Esophagus muscularis mucosa (tissue), 4 donors: ENCODE data around the gene SH3BP1. TPM values are rescaled to one million over a fixed set of nuclear protein-coding genes. Genes with fewer than 3 reads are reported as not detected.
"Not testable (repeated sequence)": the region's sequence is repeated elsewhere in the genome, so short reads cannot be mapped to it uniquely, and the experiment has no call there.

Experiments used
- DNase-seq: peaks from one replicate; pipeline ENCODE4 v3.0.0-alpha.2; 2017; ENCODE audit errors: extremely low spot score
- H3K27ac ChIP-seq, 4 donors: fragments of 200-600 bp; sonication (generic); replicated peaks in 1 of 4; 1 replicate in 3 of 4; 2 replicates in 1 of 4; pipeline ENCODE4 v1.5.1; 2016 to 2019; ENCODE audit warnings: mild to moderate bottlenecking in 1 of 4
- H3K27me3 ChIP-seq, 4 donors: fragments of 200-600 bp; sonication (generic); one replicate each; pipeline versions ENCODE4 v1.5.1 to v1.6.0; 2016 to 2019
- H3K36me3 ChIP-seq, 4 donors: fragments of 200-600 bp; sonication (generic); one replicate each; pipeline ENCODE4 v1.5.1; 2016 to 2019
- H3K4me1 ChIP-seq, 4 donors: fragments of 200-600 bp; sonication (generic); one replicate each; pipeline ENCODE4 v1.5.1; 2016 to 2019
- H3K4me3 ChIP-seq, 4 donors: fragments of 200-600 bp; sonication (generic); 1 replicate in 2 of 4; 2 replicates in 2 of 4; pipeline ENCODE4 v1.5.1; 2016 to 2019; ENCODE audit warnings: mild to moderate bottlenecking in 4 of 4, moderate library complexity in 1 of 4
- H3K9me3 ChIP-seq, 4 donors: fragments of 200-600 bp; sonication (generic); 1 replicate in 3 of 4; 2 replicates in 1 of 4; pipeline ENCODE4 v1.5.1; 2016 to 2019
- CTCF ChIP-seq, 3 experiments: fragments of 200-600 bp in 2 of 3; fragments of 450-650 bp in 1 of 3; sonication (generic) in 2 of 3; IDR thresholded peaks; one replicate each; pipeline ENCODE4 v1.5.1; 2017 to 2019; ENCODE audit warnings: antibody characterized with exemption in 3 of 3, mild to moderate bottlenecking in 2 of 3, moderate library complexity in 1 of 3
- EP300 ChIP-seq: sonication (generic); formaldehyde crosslinking; IDR thresholded peaks from one replicate; pipeline ENCODE4 v1.6.1; 2017; ENCODE audit warnings: antibody characterized with exemption
- POLR2A ChIP-seq: fragments of 450-650 bp; IDR thresholded peaks from one replicate; pipeline ENCODE4 v1.6.1; 2017; ENCODE audit warnings: antibody characterized with exemption, moderate library complexity, mild to moderate bottlenecking, low read depth
- POLR2AphosphoS5 ChIP-seq, 2 donors: sonication (generic); formaldehyde crosslinking; IDR thresholded peaks; one replicate each; pipeline ENCODE4 v1.6.1; 2017; ENCODE audit warnings: antibody characterized with exemption in 2 of 2
- WGBS: methylation state at CpG from one replicate; pipeline ENCODE4 v1.1.5; 2018; 5-methylcytosine and 5-hydroxymethylcytosine counted together
- intact Hi-C: fragments of 100-400 bp; cut with DNase I; formaldehyde crosslinking; loops from one replicate; pipeline ENCODE4 v1.15.1; 2023
- total RNA-seq, 4 donors: library from RNA; depleted of rRNA; stranded (reverse); fragments of >200 nt; gene quantifications; one replicate each; pipeline versions ENCODE4 v1.1.0 to v1.2.1, GENCODE V29; 2016

SH3BP1 gene
- total RNA-seq, 4 donors from 2014 or later, result 1.5 to 7.5 (median 4.3) TPM

GRCh38 chr22:37650463-37651136 lies 11.1 kb downstream of the SH3BP1 start:
- H3K36me3 ChIP-seq, result peaks cover 0 to 23% (median 14%) of the 10 kb centered on the region in 4 donors
- TF ChIP-seq POLR2A (no peak), EP300 (no peak), CTCF (IDR thresholded peaks at IDR 0.05) (no peak), POLR2AphosphoS5 (IDR thresholded peaks at IDR 0.05) (no peak)
- no peaks in the 10 kb centered on the region for H3K9me3 ChIP-seq
- H3K4me1 ChIP-seq, result no peaks in the 10 kb centered on the region
- H3K27me3 ChIP-seq, result no peaks in the 10 kb centered on the region
- intact Hi-C loops, result no loop called here
- WGBS, result 98% methylated on average over 15 of the region's 17 CpGs
- H3K4me3 ChIP-seq, result no peak overlapping the region
- H3K27ac ChIP-seq, result no peak overlapping the region
- DNase-seq, result no peak

GRCh38 chr22:37654563-37655251 lies 15.2 kb downstream of the SH3BP1 start:
- no peaks in the 10 kb centered on the region for H3K9me3 ChIP-seq
- H3K36me3 ChIP-seq, result peaks cover 0 to 23% (median 14%) of the 10 kb centered on the region in 4 donors
- DNase-seq, result no peak
- no peak for TF ChIP-seq EP300
- TF ChIP-seq POLR2AphosphoS5 (IDR thresholded peaks at IDR 0.05), result no peak
- TF ChIP-seq POLR2A, result no peak
- TF ChIP-seq CTCF (IDR thresholded peaks at IDR 0.05), result no peak
- 83% methylated on average over 14 of the region's 14 CpGs for WGBS
- intact Hi-C loops, result no loop called here
- H3K4me1 ChIP-seq, result peaks cover 14 to 18% (median 15%) of the 10 kb centered on the region in 4 donors
- H3K27ac ChIP-seq, result no peak overlapping the region
- H3K4me3 ChIP-seq, result no peak overlapping the region
- no peaks in the 10 kb centered on the region for H3K27me3 ChIP-seq

GRCh38 chr22:37655252-37655563 lies 15.7 kb downstream of the SH3BP1 start:
- no peak for DNase-seq
- Histone ChIP-seq H3K27ac (no peak overlapping the region), H3K27me3 (no peaks in the 10 kb centered on the region), H3K4me3 (no peak overlapping the region), H3K9me3 (no peaks in the 10 kb centered on the region), H3K4me1 (peaks cover 19 to 23% (median 19%) of the 10 kb centered on the region in 4 donors), H3K36me3 (peaks cover 0 to 21% (median 12%) of the 10 kb centered on the region in 4 donors)
- intact Hi-C loops, result no loop called here
- 63% methylated on average over 2 of the region's 17 CpGs for WGBS
- no peak for TF ChIP-seq EP300
- TF ChIP-seq CTCF (IDR thresholded peaks at IDR 0.05), result no peak
- no peak for TF ChIP-seq POLR2A
- TF ChIP-seq POLR2AphosphoS5 (IDR thresholded peaks at IDR 0.05), result no peak

GRCh38 chr22:37656583-37656982 lies 17.1 kb downstream of the SH3BP1 start:
- H3K4me3 ChIP-seq, H3K9me3 ChIP-seq, H3K27ac ChIP-seq, intact Hi-C loops, H3K36me3 ChIP-seq, DNase-seq, H3K27me3 ChIP-seq: not testable (repeated sequence)
- peaks cover 29 to 37% (median 33%) of the 10 kb centered on the region in 4 donors for H3K4me1 ChIP-seq
- 93% methylated on average over 4 of the region's 4 CpGs for WGBS

- TF ChIP-seq EP300, result no peak
- TF ChIP-seq POLR2A, result no peak
- no peak for TF ChIP-seq POLR2AphosphoS5 (IDR thresholded peaks at IDR 0.05)
- TF ChIP-seq CTCF (IDR thresholded peaks at IDR 0.05), result no peak
- WGBS, result 18% methylated on average over 4 of the region's 6 CpGs
- Histone ChIP-seq H3K4me3 (peak overlapping the region; percentile 67 to 92 (median 73)), H3K36me3 (peaks cover 0 to 8% (median 1%) of the 10 kb centered on the region in 4 donors), H3K4me1 (peaks cover 36 to 47% (median 44%) of the 10 kb centered on the region in 4 donors), H3K9me3 (no peaks in the 10 kb centered on the region), H3K27ac (peak overlapping the region; percentile 78 to 87 (median 83)), H3K27me3 (no peaks in the 10 kb centered on the region)
- intact Hi-C loops, result no loop called here
- no peak for DNase-seq
Observed at GRCh38 chr22:37657590-37658132, 18.2 kb downstream of the SH3BP1 start.
